ENCODE data around the gene VAV2.

DNA sequence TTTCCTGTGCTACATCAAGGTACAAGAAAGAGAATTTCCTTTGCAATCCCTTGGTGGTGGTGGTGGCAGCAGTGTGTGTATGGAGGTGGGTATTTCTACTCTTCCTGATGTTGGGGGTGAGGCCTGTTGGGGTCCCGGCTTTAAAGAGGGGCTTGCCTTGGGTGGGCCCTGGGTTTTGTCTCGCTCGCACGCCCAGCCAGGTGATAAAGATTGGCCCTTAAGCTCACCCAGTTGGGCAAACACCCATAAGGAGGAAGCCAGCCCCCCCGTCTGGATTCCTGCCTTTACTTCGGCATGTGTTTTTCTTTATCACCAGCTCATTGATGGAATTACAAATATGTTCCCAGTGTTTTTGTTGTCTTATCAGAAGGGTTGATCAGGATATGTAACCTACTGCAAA lies 237.9 kb downstream of the VAV2 start:
- TF ChIP-seq, protein P1, sequence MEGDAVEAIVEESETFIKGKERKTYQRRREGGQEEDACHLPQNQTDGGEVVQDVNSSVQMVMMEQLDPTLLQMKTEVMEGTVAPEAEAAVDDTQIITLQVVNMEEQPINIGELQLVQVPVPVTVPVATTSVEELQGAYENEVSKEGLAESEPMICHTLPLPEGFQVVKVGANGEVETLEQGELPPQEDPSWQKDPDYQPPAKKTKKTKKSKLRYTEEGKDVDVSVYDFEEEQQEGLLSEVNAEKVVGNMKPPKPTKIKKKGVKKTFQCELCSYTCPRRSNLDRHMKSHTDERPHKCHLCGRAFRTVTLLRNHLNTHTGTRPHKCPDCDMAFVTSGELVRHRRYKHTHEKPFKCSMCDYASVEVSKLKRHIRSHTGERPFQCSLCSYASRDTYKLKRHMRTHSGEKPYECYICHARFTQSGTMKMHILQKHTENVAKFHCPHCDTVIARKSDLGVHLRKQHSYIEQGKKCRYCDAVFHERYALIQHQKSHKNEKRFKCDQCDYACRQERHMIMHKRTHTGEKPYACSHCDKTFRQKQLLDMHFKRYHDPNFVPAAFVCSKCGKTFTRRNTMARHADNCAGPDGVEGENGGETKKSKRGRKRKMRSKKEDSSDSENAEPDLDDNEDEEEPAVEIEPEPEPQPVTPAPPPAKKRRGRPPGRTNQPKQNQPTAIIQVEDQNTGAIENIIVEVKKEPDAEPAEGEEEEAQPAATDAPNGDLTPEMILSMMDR (conservative IDR thresholded peaks at IDR 0.05; ENCODE audit: low read depth, low read length), result no peak
- TF ChIP-seq BHLHE40 (IDR thresholded peaks at IDR 0.05; ENCODE audit: low read depth, low read length) (no peak), RFX5 (IDR thresholded peaks at IDR 0.05; ENCODE audit: low read depth, low read length) (no peak), POLR2A (IDR thresholded peaks at IDR 0.05; ENCODE audit: low read depth, low read length) (no peak), RAD21 (IDR thresholded peaks at IDR 0.05; ENCODE audit: low read length) (no peak), CEBPB (IDR thresholded peaks at IDR 0.05; ENCODE audit: low read depth, low read length) (no peak), CHD1 (IDR thresholded peaks at IDR 0.05; ENCODE audit: low read depth, low read length) (no peak), MAZ (IDR thresholded peaks at IDR 0.05; ENCODE audit: borderline replicate concordance, low read depth, low read length) (no peak)
